Loucy (cell line): Measurements from ENCODE around the gene SH3RF1.

Experiments used
- H2AFZ ChIP-seq: fragments of 200-600 bp; sonication (generic); 2 replicates; pipeline ENCODE4 v1.6.0; 2016; ENCODE audit warnings: antibody characterized with exemption, mild to moderate bottlenecking, low read length, moderate library complexity
- H3F3A ChIP-seq: fragments of 200-600 bp; 2 replicates; pipeline ENCODE4 v1.6.0; 2016; ENCODE audit warnings: antibody characterized with exemption, low read depth, mild to moderate bottlenecking
- H3K27me3 ChIP-seq: fragments of 200-600 bp; sonication (generic); 2 replicates; pipeline ENCODE4 v1.6.1; 2014; ENCODE audit warnings: low read length, mild to moderate bottlenecking; ENCODE audit not compliant: insufficient read depth, poor library complexity, severe bottlenecking
- H3K36me3 ChIP-seq: fragments of 200-600 bp; sonication (generic); 2 replicates; pipeline ENCODE4 v1.6.1; 2016; ENCODE audit warnings: low read length; ENCODE audit not compliant: insufficient read depth
- H3K4me1 ChIP-seq: fragments of 200-600 bp; sonication (generic); 2 replicates; pipeline ENCODE4 v1.5.1; 2014; ENCODE audit warnings: low read length, mild to moderate bottlenecking; ENCODE audit not compliant: insufficient read depth, poor library complexity, severe bottlenecking
- H3K4me2 ChIP-seq: fragments of 200-600 bp; sonication (generic); 2 replicates; pipeline ENCODE4 v1.6.0; 2014; ENCODE audit warnings: antibody characterized with exemption, low read length, low read depth, mild to moderate bottlenecking; ENCODE audit not compliant: poor library complexity, severe bottlenecking
- H3K4me3 ChIP-seq: fragments of 200-600 bp; sonication (generic); 2 replicates; pipeline ENCODE4 v1.5.1; 2014; ENCODE audit warnings: low read length, mild to moderate bottlenecking, mixed read lengths; ENCODE audit not compliant: poor library complexity, severe bottlenecking
- H3K79me2 ChIP-seq: fragments of 200-600 bp; sonication (generic); 2 replicates; pipeline ENCODE4 v1.6.1; 2014; ENCODE audit warnings: low read length; ENCODE audit not compliant: insufficient read depth
- H3K9ac ChIP-seq: fragments of 200-600 bp; sonication (generic); 2 replicates; pipeline ENCODE4 v1.6.0; 2014; ENCODE audit warnings: mild to moderate bottlenecking, low read depth, low read length, moderate library complexity; ENCODE audit not compliant: poor library complexity, severe bottlenecking
- H3K9me2 ChIP-seq: fragments of 200-600 bp; sonication (generic); replicated peaks from 2 replicates; pipeline ENCODE4 v1.6.1; 2016; ENCODE audit warnings: low read depth, low read length, mixed read lengths
- H3K9me3 ChIP-seq: fragments of 200-600 bp; sonication (generic); 2 replicates; pipeline ENCODE4 v1.6.1; 2014; ENCODE audit warnings: mild to moderate bottlenecking, antibody characterized with exemption, low read length, low read depth; ENCODE audit not compliant: insufficient read depth
- H4K20me1 ChIP-seq: fragments of 200-600 bp; sonication (generic); 2 replicates; pipeline ENCODE4 v1.6.0; 2014; ENCODE audit warnings: antibody characterized with exemption, low read length, mild to moderate bottlenecking; ENCODE audit not compliant: insufficient read depth, poor library complexity, severe bottlenecking
- CTCF ChIP-seq: fragments of 200-600 bp; sonication (generic); conservative IDR thresholded peaks from 2 replicates; pipeline ENCODE4 v1.5.1; 2014; ENCODE audit warnings: mild to moderate bottlenecking, antibody characterized with exemption, low read length
- EZH2phosphoT487 ChIP-seq: fragments of 200-600 bp; IDR thresholded peaks from 2 replicates; pipeline ENCODE4 v1.6.1; 2018; ENCODE audit warnings: antibody characterized with exemption, mild to moderate bottlenecking, moderate library complexity, borderline replicate concordance

SH3RF1 gene

GRCh38 chr4:169286562-169287301 lies 16.0 kb upstream of the SH3RF1 start:
- H3K4me3 ChIP-seq: no peak overlapping the region

GRCh38 chr4:169283114-169283509 lies 12.4 kb upstream of the SH3RF1 start:
- Histone ChIP-seq H3K4me1 (no peaks in the 10 kb centered on the region), H3F3A (no peaks in the 10 kb centered on the region), H3K4me2 (no peak overlapping the region), H3K27me3 (no peaks in the 10 kb centered on the region), H3K9me3 (no peaks in the 10 kb centered on the region), H3K79me2 (no peaks in the 10 kb centered on the region), H2AFZ (no peak overlapping the region), H3K4me3 (no peak overlapping the region), H3K9me2 (no peaks in the 10 kb centered on the region), H4K20me1 (no peaks in the 10 kb centered on the region), H3K36me3 (no peaks in the 10 kb centered on the region), H3K9ac (no peak overlapping the region)
- TF ChIP-seq CTCF (no peak), EZH2phosphoT487 (no peak)

More at GRCh38 chr4:169286562-169287301, 16.0 kb upstream of the SH3RF1 start:
- peak; percentile 44 for TF ChIP-seq CTCF
- TF ChIP-seq EZH2phosphoT487: no peak
- H3K79me2 ChIP-seq: no peaks in the 10 kb centered on the region
- H3K9me3 ChIP-seq: no peaks in the 10 kb centered on the region
- H3K27me3 ChIP-seq: no peaks in the 10 kb centered on the region
- no peak overlapping the region for H2AFZ ChIP-seq
- H3K4me1 ChIP-seq: no peaks in the 10 kb centered on the region
- no peak overlapping the region for H3K4me2 ChIP-seq
- H4K20me1 ChIP-seq: no peaks in the 10 kb centered on the region
- no peaks in the 10 kb centered on the region for H3K36me3 ChIP-seq
- H3F3A ChIP-seq: no peaks in the 10 kb centered on the region
- H3K9me2 ChIP-seq: no peaks in the 10 kb centered on the region
- no peak overlapping the region for H3K9ac ChIP-seq

- no peaks in the 10 kb centered on the region for H3K4me1 ChIP-seq
- H3K9me2 ChIP-seq: no peaks in the 10 kb centered on the region
- H3K27me3 ChIP-seq: no peaks in the 10 kb centered on the region
- H3K4me2 ChIP-seq: no peak overlapping the region
- no peak overlapping the region for H3K9ac ChIP-seq
- TF ChIP-seq CTCF: no peak
- TF ChIP-seq EZH2phosphoT487: no peak
- no peaks in the 10 kb centered on the region for H3K36me3 ChIP-seq
- no peaks in the 10 kb centered on the region for H3K79me2 ChIP-seq
- no peak overlapping the region for H3K4me3 ChIP-seq
- H4K20me1 ChIP-seq: no peaks in the 10 kb centered on the region
- H3K9me3 ChIP-seq: no peaks in the 10 kb centered on the region
- no peak overlapping the region for H2AFZ ChIP-seq
- no peaks in the 10 kb centered on the region for H3F3A ChIP-seq
These were observed 11.8 kb upstream of the SH3RF1 start for GRCh38 chr4:169282429-169283113.
